HG02642 (cell line): ENCODE measurements around the gene CCL11.

ENCODE experiments used
- ATAC-seq: cut with Tn5 transposase; IDR thresholded peaks from one replicate; pipeline ENCODE4 v1.9.1; 2021; ENCODE audit warnings: mild to moderate bottlenecking; ENCODE audit not compliant: unreplicated experiment, poor library complexity

Gene CCL11

GRCh38 chr17:34285286-34285792, at the start of gene CCL11:
TSS of gene CCL11 (plus strand) at chr17:34285742. CDS start at chr17:34285809, 67 bp downstream.
- ATAC-seq, result no peak

- no peak for ATAC-seq
These were observed 49.2 kb upstream of the CCL11 start for GRCh38 chr17:34236281-34236892.

GRCh38 chr17:34237458-34237857, 48.1 kb upstream of the CCL11 start:
- no peak for ATAC-seq

- no peak for ATAC-seq
These were observed 44.5 kb upstream of the CCL11 start for GRCh38 chr17:34241062-34241461.

GRCh38 chr17:34242587-34243363, 42.8 kb upstream of the CCL11 start:
- no peak for ATAC-seq

GRCh38 chr17:34243364-34244320, 41.9 kb upstream of the CCL11 start:
- no peak for ATAC-seq

- ATAC-seq, result no peak
These were observed 40.1 kb upstream of the CCL11 start for GRCh38 chr17:34245351-34245905.

GRCh38 chr17:34246446-34246845, 39.1 kb upstream of the CCL11 start:
- no peak for ATAC-seq

- ATAC-seq, result no peak
These were observed 38.7 kb upstream of the CCL11 start for GRCh38 chr17:34246881-34247280.

GRCh38 chr17:34248511-34249024, 37.0 kb upstream of the CCL11 start:
- no peak for ATAC-seq

GRCh38 chr17:34249061-34249460, 36.5 kb upstream of the CCL11 start:
- no peak for ATAC-seq

- no peak for ATAC-seq
These were observed 36.1 kb upstream of the CCL11 start for GRCh38 chr17:34249478-34249877.

- ATAC-seq, result no peak
These were observed 34.4 kb upstream of the CCL11 start for GRCh38 chr17:34251186-34251585.

- ATAC-seq, result no peak
These were observed 33.5 kb upstream of the CCL11 start for GRCh38 chr17:34252095-34252443.

- ATAC-seq, result no peak
These were observed 33.0 kb upstream of the CCL11 start for GRCh38 chr17:34252444-34253138.

GRCh38 chr17:34253139-34253525, 32.4 kb upstream of the CCL11 start:
- no peak for ATAC-seq

GRCh38 chr17:34254146-34254545, 31.4 kb upstream of the CCL11 start:
- no peak for ATAC-seq

GRCh38 chr17:34254651-34255380, 30.7 kb upstream of the CCL11 start, which contains the start of gene CCL2:
TSS of gene CCL2 (plus strand) at chr17:34255285. CDS start at chr17:34255350, 65 bp downstream.
- ATAC-seq, result no peak

- ATAC-seq, result no peak
These were observed 30.2 kb upstream of the CCL11 start for GRCh38 chr17:34255381-34255732.
